Measurements from ENCODE around the gene ZFP57. TPM values are rescaled to one million over a fixed set of nuclear protein-coding genes. Genes with fewer than 3 reads are reported as not detected.
"Not testable (repeated sequence)": the region's sequence is repeated elsewhere in the genome, so short reads cannot be mapped to it uniquely, and the experiment has no call there.

The ZFP57 gene
- total RNA-seq, 1 experiment from 2014 or later = 0.23 TPM

GRCh38 chr6:29666826-29667130 is 14.2 kb downstream of the ZFP57 start:
- ChIA-PET POLR2A (interaction anchor here (2.8 kb wide), 1 partner anchor 10 kb away, joined by 11 read pairs; no protein-coding TSS in a partner anchor), CTCF (interaction anchor here (0.9 to 9.5 kb wide), 5 partner anchors 10 to 42 kb away, joined by 3 to 256 read pairs (median 4); partner anchors contain the start of gene MOG)
- TF ChIP-seq, protein P1, sequence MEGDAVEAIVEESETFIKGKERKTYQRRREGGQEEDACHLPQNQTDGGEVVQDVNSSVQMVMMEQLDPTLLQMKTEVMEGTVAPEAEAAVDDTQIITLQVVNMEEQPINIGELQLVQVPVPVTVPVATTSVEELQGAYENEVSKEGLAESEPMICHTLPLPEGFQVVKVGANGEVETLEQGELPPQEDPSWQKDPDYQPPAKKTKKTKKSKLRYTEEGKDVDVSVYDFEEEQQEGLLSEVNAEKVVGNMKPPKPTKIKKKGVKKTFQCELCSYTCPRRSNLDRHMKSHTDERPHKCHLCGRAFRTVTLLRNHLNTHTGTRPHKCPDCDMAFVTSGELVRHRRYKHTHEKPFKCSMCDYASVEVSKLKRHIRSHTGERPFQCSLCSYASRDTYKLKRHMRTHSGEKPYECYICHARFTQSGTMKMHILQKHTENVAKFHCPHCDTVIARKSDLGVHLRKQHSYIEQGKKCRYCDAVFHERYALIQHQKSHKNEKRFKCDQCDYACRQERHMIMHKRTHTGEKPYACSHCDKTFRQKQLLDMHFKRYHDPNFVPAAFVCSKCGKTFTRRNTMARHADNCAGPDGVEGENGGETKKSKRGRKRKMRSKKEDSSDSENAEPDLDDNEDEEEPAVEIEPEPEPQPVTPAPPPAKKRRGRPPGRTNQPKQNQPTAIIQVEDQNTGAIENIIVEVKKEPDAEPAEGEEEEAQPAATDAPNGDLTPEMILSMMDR (IDR thresholded peaks at IDR 0.05; ENCODE audit: unreplicated experiment) = no peak
- DNase-seq (ENCODE audit: unreplicated experiment) = no peak
- no peaks in the 10 kb centered on the region for H3K27me3 Mint-ChIP-seq (ENCODE audit: insufficient read depth, unreplicated experiment)
- H3K36me3 Mint-ChIP-seq (ENCODE audit: insufficient read depth, unreplicated experiment) = no peaks in the 10 kb centered on the region
- no peak overlapping the region for H3K4me3 Mint-ChIP-seq (ENCODE audit: unreplicated experiment)
- H3K4me1 Mint-ChIP-seq (ENCODE audit: insufficient read depth, unreplicated experiment) = no peaks in the 10 kb centered on the region
- intact Hi-C loops (cut with micrococcal nuclease) = no loop called here
- no peaks in the 10 kb centered on the region for H3K9me3 Mint-ChIP-seq (ENCODE audit: unreplicated experiment)
- H3K27ac Mint-ChIP-seq (ENCODE audit: low read depth, unreplicated experiment) = no peak overlapping the region
- no TSS peak for BruUV-seq (replicated peaks)

GRCh38 chr6:29665942-29666825 is 14.8 kb downstream of the ZFP57 start:
- POLR2A ChIA-PET = interaction anchor here (1.1 to 2.8 kb wide), 3 partner anchors 11 to 16 kb away, joined by 4 to 11 read pairs (median 4); no protein-coding TSS in a partner anchor

DNA sequence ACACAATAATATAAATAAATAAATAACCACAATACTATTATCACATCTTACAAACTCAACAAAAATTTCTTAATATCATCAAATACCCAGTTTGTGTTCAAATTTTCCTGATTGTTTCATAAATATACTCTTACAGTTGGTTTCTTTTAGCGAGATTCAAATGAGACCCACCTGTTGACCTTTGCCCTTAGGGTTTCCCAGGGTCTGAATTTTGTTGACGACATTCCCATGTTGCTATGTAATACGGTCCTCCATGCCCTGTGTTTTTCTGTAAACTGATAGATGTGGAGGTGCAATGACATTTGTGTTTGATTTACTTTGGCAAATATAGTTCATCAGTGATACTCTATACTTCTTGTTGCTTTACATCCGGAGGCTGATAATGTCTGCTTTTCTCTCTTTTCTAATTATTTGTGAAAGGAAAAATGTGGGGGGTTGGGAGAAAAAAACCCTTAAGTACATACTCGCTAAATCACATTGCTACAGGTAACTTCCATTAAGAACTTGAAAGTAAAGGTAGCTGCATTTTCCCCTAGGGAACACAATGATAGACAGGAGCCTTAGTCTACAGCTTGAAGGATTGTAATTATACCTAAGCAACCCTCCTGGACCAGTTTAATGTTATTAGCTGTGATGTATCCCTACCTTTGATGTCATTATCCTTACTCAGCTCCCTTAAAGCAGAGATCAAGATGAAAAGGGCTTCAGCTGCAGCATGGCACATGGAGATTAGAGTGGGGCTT is 17.5 kb downstream of the ZFP57 start:
- TF ChIP-seq, protein P1 (IDR thresholded peaks at IDR 0.05; ENCODE audit: unreplicated experiment) = no peak
- Mint-ChIP-seq H3K4me1 (ENCODE audit: insufficient read depth, unreplicated experiment) (no peaks in the 10 kb centered on the region), H3K27me3 (ENCODE audit: insufficient read depth, unreplicated experiment) (no peaks in the 10 kb centered on the region), H3K9me3 (ENCODE audit: unreplicated experiment) (no peaks in the 10 kb centered on the region), H3K27ac (ENCODE audit: low read depth, unreplicated experiment) (no peak overlapping the region), H3K4me3 (ENCODE audit: unreplicated experiment) (no peak overlapping the region), H3K36me3 (ENCODE audit: insufficient read depth, unreplicated experiment) (no peaks in the 10 kb centered on the region)
- no TSS peak for BruUV-seq (replicated peaks)
- intact Hi-C loops (cut with micrococcal nuclease) = no loop called here
- DNase-seq (ENCODE audit: unreplicated experiment) = no peak
- CTCF ChIA-PET = interaction anchor here (0.8 to 9.5 kb wide), 3 partner anchors 12 to 33 kb away, joined by 3 to 256 read pairs (median 6); no protein-coding TSS in a partner anchor
- POLR2A ChIA-PET = interaction anchor here (0.5 to 1.5 kb wide), 4 partner anchors 10 to 55 kb away, joined by 3 to 7 read pairs (median 4); no protein-coding TSS in a partner anchor

More at GRCh38 chr6:29665942-29666825, 14.8 kb downstream of the ZFP57 start:
- Mint-ChIP-seq H3K27me3 (ENCODE audit: insufficient read depth, unreplicated experiment) (no peaks in the 10 kb centered on the region), H3K9me3 (ENCODE audit: unreplicated experiment) (no peaks in the 10 kb centered on the region), H3K4me3 (ENCODE audit: unreplicated experiment) (no peak overlapping the region), H3K27ac (ENCODE audit: low read depth, unreplicated experiment) (no peak overlapping the region), H3K4me1 (ENCODE audit: insufficient read depth, unreplicated experiment) (no peaks in the 10 kb centered on the region), H3K36me3 (ENCODE audit: insufficient read depth, unreplicated experiment) (no peaks in the 10 kb centered on the region)
- no TSS peak for BruUV-seq (replicated peaks)
- no peak for DNase-seq (ENCODE audit: unreplicated experiment)
- intact Hi-C loops (cut with micrococcal nuclease) = no loop called here
- CTCF ChIA-PET = interaction anchor here (0.9 to 9.5 kb wide), 6 partner anchors 9 to 42 kb away, joined by 3 to 256 read pairs (median 5); partner anchors contain the start of gene MOG
- TF ChIP-seq, protein P1 (IDR thresholded peaks at IDR 0.05; ENCODE audit: unreplicated experiment) = no peak

DNA sequence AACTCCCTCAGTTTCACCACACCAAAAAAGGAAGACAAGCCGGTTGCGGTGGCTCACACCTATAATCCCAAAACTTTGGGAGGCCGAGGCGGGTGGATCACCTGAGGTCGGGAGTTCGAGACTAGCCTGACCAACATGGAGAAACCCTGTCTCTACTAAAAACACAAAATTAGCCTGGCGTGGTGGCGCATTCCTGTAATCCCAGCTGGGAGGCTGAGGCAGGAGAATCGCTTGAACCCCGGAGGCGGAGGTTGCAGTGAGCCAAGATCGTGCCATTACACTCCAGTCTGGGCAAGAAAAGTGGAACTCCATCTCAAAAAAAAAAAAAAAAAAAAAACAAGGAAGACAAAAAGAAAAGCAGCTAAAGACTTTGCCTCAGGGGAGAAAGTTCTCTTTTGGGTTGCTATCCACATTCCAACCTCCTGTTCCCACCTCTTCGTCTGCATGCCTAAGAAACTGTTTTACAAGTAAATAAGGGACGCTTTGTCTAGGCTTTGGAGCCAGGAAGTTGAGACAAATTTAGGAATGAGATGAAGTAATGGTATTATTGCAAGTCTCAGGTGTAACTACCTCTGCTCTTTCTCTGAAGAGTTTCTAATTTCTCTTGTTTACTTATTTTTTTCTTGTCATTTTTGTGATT is 19.3 kb downstream of the ZFP57 start:
- H3K4me1 Mint-ChIP-seq (ENCODE audit: insufficient read depth, unreplicated experiment); H3K27me3 Mint-ChIP-seq (ENCODE audit: insufficient read depth, unreplicated experiment); intact Hi-C loops (cut with micrococcal nuclease); H3K9me3 Mint-ChIP-seq (ENCODE audit: unreplicated experiment); H3K27ac Mint-ChIP-seq (ENCODE audit: low read depth, unreplicated experiment); H3K36me3 Mint-ChIP-seq (ENCODE audit: insufficient read depth, unreplicated experiment); BruUV-seq (replicated peaks); H3K4me3 Mint-ChIP-seq (ENCODE audit: unreplicated experiment): not testable (repeated sequence)
- peak; percentile 32 for DNase-seq (ENCODE audit: unreplicated experiment)
- POLR2A ChIA-PET = interaction anchor here (0.7 to 1.7 kb wide), 5 partner anchors 12 to 700 kb away, joined by 3 to 11 read pairs (median 3); no protein-coding TSS in a partner anchor
- CTCF ChIA-PET = interaction anchor here (0.6 to 9.5 kb wide), 4 partner anchors 10 to 1451 kb away, joined by 3 to 256 read pairs (median 6); no protein-coding TSS in a partner anchor

Data from MCF 10A (cell line).